Esophagus mucosa (tissue), 1 donor: ENCODE measurements around the gene STXBP5L. TPM values are rescaled to one million over a fixed set of nuclear protein-coding genes. Genes with fewer than 3 reads are reported as not detected.
"Not testable (repeated sequence)": the region's sequence is repeated elsewhere in the genome, so short reads cannot be mapped to it uniquely, and the experiment has no call there.

Experiments used
- ATAC-seq: fragments of 200-7000 bp; cut with Tn5 transposase; one replicate; pipeline ENCODE4 v1.9.1; 2020
- total RNA-seq: library from RNA; stranded (reverse); gene quantifications from one replicate; pipeline ENCODE4 v1.2.4, GENCODE V29; 2023
- donor health status: DM: yes; HTN: yes; CAD: no.

The STXBP5L gene
- total RNA-seq, 1 donor from 2014 or later: not detected

DNA sequence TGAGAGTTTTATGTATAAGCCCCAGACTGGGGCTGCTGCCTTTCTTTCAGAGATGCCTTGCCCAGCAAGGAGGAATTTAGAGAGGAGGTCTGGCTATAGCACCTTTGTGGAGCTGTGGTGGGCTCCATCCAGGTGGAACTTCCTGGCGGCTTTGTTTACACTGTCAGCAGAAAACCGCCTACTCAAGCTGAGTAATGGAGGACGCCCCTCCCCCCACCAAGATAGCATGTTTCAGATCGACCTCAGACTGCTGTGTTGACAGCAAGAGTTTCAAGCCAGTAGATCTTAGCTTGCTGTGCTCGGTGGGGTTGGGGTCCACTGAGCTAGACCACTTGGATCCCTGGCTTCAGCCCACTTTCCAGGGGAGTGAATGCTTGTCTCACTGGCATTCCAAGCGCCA is 155.6 kb downstream of the STXBP5L start:
- ATAC-seq: no peak

DNA sequence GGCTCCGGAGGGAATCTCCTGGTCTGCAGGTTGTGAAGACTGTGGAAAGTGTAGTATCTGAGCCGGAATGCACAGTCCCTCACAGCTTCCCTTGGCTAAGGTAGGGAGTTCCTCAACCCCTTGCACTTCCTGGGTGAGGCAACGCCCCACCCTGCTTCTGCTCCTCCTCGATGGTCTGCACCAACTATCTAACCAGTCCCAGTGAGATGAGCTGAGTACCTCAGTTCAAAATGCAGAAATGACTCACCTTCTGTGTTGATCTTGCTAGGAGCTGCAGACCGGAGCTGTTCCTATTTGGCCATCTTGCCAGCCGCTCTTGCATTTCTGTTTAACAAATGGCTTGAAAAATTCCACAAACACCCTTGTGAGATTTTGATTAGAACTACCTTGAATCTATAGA is 156.1 kb downstream of the STXBP5L start:
- no peak for ATAC-seq

DNA sequence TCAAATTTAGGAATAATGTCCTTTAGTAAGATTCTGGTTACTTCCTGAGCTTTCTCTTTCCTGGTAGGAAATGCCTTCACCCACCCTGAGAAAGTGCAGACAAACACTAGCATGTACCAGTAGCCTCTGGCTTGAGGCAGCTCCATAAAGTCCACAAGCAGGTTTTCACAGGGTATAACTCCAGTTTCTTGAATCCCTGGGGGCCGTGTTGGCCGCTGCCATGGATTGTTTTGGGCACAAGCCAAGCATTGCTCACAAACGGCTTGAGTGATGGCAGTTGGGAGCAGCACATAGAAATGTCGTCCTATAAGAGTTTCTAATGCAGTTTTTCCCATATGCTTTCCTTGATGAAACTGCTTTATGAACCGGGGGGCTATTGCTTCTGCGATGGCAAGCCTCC is 164.1 kb downstream of the STXBP5L start:
- no peak for ATAC-seq

DNA sequence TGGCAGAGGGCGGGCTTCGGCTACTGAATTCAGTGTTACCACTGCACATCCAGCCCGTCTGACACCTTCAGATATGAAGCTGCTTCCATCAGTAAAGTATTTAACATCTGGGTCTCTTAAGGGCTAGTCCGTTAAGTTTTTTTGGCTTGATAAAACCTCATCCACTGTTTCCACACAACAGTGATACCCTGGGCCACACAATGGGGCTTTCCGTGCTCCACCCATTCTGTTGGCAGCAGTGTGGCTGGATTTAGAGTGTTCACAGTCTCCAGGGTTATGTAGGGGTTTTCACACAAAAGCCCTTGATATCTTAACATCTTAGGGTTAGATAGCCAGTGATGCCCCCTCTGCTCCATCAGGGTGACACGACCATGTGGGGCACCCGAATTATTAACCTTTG is 165.0 kb downstream of the STXBP5L start:
- ATAC-seq: no peak

DNA sequence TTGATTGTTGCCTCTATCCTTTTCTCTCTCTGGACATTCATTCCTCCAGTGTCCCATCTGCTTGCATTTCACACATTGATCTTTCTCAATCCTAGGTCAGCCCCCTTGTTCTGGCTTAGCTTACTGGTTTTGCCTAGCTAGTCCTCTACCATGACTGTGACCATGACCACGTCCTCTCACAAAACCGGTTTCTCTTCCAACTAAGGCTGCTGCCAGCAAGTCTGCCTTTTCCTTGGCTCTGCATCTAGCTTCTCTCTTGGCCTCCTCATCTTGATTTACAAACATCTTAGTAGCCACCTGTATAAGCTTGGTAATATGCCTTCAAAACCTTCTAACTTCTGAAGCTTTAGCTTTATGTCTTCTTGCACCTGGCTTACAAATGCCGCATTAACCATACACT is 167.2 kb downstream of the STXBP5L start:
- ATAC-seq: no peak

DNA sequence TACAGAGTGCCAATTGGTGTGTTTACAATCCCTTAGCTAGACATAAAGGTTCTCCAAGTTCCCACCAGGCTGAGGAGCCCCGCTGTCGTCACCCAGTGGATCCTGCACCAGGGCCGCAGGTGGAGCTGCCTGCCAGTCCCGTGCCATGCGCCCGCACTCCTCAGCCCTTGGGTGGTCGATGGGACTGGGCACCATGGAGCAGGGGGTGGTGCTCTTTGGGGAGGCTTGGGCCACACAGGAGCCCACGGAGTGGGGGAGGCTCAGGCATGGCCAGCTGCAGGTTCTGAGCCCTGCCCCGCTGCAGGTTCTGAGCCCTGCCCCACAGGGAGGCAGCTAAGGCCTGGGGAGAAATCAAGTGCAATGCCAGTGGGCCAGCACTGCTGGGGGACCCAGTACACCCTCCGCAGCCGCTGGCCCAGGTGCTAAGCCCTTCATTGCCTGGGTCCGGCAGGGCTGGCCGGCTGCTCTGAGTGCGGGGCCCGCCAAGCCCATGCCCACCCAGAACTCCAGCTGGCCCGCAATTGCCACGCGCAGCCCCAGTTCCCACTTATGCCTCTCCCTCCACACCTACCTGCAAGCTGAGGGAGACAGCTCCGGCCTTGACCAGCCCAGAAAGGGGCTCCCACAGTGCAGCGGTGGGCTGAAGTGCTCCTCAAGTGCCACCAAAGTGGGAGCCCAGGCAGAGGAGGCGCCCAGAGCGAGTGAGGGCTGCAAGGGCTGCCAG is 170.5 kb downstream of the STXBP5L start:
- not testable (repeated sequence) for ATAC-seq

DNA sequence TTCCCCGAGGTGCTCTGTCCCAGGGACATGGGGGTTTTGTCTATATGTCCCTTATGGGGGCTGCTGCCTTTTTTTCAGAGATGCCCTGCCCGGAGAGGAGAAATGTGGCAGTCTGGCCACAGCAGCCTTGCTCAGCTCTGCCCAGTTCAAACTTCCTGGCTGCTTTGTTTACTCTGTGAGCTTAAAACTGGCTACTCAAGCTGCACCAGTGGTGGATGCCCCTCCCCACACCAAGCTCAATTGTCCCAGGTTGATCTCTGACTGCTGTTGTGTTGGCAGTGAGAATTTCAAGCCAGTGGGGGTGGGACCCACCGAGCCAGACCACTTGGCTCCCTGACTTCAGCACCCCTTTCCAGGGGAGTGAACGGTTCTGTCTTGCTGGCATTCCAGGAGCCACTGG is 188.9 kb downstream of the STXBP5L start:
- no peak for ATAC-seq

DNA sequence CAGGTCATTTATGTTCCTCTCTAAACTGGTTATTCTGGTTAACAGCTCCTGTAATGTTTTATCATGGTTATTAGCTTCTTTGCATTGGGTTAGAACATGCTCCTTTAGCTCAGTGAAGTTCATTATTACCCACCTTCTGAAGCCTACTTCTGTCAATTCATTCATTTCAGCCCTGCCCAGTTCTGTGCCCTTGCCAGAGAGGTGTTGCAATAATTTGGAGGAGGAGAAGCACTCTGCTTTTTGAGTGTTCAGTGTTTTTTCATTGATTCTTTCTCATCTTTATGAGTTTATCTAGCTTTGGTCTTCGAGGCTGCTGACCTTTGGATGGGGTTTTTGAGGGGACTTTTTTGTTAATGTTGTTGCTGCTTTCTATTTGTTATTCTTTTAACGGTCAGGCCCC is 203.1 kb downstream of the STXBP5L start:
- ATAC-seq: not testable (repeated sequence)

DNA sequence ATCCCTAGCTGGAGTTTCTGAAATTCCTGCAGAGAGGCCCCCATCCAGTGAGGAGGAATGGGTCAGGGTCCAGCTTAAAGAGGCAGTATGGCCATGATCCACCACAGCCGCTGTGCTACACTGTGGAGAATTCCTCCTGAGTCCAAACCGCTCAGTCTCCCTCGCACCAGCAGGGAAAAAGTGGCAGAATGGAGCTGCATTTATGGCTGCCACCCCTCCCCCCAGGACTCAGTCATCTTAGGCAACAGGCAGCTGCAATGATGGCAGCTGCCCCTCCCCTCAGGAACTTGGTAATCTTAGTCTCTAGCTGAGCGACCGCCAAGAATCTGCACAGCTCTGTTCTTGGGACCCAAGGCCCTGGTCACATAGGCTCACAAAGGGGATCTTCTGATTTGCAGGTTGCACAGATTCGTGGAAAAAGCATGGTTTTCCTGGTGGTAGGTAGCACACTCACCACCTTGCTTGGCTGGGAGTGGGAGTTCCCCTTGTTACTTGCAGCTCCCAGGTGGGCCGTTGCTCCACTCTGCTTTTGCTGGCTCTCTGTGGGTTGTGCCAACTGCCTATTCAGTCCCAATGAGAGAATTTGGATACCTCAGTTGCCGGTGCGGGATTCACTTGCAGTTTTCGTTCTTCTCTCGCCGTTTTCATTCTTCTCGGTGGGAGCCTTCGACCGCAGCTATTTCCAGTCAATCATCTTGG is 204.1 kb downstream of the STXBP5L start:
- no peak for ATAC-seq

DNA sequence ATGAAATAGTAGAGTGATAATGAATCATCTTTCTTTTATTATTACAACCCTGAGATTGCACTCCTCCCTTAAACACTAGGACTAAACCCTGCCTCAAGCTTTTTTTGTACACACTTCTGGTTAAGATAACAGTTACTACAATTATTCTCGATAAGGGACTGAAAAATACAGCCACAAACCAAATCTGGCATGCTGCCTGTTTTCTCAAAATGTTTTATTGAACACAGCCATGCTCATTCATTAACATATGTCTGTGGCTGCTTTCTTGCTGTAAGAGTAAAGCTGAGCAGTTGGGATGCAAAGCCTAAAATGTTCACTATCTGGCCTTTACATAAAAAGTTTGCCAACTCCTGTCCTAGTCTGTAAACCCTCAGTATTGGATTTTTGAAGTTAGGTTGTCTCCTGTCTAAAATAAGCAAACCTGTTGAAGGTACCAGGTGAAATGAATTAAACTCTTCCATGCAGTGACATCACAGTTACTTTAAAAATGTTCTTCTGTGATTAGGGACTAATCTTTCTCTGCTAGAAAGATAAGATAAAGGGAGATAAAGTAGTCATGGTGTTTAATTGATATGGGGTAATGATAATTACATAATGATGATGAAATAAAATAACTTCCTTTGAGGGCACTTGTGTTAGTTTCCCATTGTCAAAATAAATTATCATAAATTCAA is 218.2 kb downstream of the STXBP5L start:
- no peak for ATAC-seq

DNA sequence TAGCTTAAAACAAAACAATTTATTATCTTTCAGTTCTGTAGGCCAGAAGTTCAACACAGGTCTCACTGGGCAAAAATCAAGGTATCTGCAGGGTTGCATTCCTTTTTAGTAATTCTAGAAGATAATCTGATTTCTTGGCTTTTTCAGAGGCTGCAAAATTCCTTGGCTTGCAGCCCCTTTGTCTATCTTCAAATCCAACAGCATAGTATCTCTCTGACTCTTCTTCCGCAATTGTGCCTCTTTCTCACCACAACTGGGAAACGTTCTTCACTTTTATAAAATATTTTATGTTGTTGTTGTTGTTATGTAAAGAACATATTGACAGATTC is 218.7 kb downstream of the STXBP5L start:
- ATAC-seq: no peak

DNA sequence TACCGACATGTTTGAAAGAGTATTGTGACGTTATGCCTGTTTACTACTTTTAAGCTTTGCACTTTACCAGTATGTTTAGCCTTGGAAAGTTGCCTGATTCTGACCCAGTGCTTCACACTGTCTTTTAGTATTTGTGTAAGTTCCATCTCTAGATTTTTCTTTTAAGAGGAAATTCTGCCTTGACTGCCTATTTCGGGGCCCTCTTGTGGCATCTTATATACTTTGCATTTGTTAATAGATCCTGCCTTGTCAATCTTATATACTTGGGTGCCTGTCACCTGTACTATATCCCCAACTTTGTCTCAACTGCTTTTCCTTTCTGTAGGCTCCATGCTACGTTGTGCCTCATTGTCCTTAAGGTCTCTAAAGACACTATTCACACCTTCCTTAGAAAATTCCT is 244.6 kb downstream of the STXBP5L start:
- ATAC-seq: no peak

DNA sequence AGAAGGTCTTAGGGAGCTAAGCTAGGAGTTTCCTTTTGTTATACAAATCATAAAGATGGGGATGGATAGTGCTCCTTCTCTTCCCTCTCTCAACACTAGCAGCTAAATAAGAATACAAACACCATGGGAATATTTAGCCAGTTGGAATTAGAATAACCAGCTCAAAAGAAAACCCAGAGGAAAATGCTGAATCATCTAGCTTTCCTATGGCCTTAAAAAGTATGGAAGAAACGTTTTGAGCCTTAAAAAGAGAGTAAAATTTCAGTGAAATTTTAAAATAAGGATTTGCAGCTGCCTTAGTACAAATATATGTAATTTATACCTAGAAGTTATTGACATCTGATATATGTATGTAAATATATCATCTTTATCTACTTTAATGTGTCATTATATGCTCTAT is 245.8 kb downstream of the STXBP5L start:
- no peak for ATAC-seq

DNA sequence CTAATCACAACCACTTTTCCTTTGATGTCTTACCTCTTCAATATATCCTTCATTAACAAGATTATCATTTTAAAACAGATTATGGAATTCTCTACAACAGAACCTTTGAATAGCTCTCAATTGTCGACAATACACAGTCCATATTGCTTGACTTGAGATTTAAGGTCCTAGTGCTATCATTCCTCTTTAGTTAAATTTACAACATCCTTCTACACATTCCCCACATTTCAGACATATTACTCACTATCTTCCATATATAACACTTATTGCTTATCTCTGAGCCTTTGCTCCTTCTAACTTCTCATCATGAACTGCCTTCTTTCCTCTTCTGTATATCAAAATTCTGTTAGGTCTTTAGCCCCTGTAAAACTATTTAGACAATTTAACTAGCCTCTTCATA is 247.0 kb downstream of the STXBP5L start:
- ATAC-seq: no peak

DNA sequence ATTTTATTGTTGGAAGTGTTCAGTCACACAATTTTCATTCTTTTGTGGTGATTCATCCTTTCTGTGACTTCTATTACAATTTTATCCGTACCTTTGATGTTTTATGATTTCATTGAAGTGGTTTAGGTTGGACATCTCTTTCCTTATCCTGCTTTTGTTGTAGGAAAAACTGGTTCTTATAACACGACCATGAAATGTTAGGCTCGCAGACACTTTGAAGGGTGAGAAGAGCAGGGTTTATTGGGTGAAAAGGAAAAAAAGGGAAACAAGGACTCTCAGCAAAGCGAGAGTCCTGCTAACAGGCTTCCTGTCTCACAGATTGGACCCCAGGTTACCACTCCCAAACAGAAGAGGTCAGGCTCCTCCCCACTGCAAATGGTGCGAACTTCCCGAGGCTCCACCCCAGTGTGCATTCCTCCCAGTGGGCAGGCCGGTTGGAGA is 257.4 kb downstream of the STXBP5L start:
- no peak for ATAC-seq

DNA sequence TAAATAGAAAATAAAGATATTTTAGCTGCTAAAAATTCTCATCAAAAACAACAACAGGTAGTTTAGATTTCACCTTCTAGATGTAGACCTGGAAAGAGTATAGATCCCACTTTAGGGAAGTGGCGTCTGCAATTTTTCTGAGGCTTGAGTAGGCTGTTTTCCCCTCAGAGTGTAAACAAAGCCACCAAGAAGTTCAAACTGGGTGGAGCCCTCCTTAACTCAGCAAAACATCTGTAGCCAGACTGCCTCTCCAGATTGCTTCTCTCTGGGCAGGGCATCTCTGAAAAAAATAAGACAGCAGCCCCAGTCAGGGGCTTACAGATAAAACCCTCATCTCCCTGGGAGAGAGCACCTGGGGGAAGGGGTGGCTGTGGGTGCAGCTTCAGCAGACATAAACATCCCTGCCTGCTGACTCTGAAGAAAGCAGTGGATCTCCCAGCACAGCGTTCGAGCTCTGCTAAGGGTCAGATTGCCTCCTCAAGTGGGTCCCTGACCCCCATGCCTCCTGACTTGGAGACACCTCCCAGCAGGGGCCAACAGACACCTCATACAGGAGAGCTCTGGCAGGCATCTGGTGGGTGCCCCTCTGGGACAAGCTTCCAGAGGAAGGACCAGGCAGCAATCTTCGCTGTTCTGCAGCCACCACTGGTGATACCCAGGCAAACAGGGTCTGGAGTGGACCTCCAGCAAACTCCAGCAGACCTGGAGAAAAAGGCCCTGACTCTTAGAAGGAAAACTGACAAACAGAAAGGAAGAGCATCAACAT is 259.6 kb downstream of the STXBP5L start:
- ATAC-seq: no peak

DNA sequence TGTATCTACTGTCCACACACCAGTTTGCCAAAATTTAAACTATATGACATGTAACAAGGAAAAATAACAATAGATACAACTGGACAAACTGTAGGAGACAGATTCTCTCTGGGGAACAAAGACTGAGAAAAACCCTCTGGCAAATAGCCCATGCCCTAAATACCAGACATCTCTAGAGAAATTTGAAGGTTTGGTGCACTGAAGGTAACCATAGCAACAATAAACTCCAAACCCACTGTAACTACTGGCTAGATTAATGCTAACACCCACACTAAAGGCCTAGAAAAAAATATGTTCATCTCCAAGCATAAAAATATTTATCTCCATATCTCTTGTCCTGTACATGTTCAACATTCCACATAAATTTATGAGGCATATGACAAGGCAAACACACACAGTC is 267.1 kb downstream of the STXBP5L start:
- ATAC-seq: no peak

DNA sequence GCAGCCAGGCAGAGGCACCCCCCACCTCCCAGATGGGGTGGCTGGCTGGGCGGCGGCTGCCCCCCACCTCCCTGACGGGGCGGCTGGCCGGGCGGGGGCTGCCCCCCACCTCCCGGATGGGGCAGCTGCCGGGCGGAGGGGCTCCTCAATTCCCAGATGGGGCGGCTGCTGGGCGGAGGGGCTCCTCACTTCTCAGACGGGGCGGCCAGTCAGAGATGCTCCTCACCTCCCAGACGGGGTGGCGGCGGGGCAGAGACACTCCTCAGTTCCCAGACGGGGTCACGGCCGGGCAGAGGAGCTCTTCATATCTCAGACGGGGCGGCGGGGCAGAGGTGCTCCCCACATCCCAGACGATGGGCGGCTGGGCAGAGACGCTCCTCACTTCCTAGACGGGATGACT is 282.6 kb downstream of the STXBP5L start:
- ATAC-seq: not testable (repeated sequence)

DNA sequence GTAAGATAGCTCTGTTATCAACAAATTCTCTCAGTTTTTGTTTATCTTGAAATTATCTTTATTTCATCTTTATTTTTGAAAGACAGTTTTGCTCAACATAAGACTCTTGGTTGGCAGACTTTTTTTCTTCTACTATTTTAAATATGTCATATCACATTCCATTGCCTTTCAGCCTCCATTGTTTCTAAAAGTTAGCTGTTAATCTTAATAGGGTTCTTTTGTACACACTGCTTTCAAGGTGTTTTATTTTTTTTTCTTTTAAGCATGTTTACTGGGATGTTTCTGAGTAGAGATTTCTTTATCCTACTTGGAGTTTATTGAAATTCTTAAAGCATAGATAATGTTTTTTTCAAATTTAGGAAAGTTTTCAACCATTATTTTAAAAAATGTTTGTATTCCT is 294.6 kb downstream of the STXBP5L start:
- no peak for ATAC-seq

DNA sequence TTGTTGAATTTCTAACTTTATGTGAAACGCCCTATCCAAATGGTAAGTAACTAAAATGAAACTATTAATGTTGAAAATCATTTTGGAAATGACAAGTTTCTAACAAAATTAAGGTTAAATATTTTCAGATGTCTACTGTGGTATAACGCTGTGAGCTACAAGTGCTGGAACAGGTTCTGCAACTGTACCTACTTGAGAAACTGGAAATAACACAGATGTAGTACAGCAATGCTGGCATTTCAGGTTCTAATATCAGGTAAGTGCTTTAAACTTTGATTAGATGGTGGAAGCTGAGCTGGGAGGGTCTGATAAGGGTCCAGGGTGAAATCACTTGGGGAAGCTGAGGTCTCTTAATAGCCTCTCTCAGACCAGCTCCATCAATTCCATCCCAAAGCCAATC is 315.1 kb downstream of the STXBP5L start:
- ATAC-seq: no peak

DNA sequence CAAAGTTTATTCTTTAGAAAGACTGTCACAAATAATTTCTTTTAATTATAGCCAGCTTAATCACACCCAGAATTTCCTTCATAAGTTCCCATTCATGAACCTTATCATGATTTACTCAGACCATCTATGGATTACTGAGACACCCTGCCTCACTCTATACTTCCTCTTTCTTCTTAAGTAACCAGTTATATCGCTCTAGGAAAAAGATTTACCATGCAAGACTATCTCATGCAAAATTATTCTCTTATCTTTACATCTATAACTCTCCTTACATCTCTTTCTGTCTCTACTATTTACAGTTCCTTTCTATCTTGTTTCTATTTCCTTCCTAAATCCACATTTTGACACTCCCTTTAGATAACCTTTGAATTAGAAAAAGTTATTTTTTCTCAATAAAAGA is 321.0 kb downstream of the STXBP5L start:
- no peak for ATAC-seq

DNA sequence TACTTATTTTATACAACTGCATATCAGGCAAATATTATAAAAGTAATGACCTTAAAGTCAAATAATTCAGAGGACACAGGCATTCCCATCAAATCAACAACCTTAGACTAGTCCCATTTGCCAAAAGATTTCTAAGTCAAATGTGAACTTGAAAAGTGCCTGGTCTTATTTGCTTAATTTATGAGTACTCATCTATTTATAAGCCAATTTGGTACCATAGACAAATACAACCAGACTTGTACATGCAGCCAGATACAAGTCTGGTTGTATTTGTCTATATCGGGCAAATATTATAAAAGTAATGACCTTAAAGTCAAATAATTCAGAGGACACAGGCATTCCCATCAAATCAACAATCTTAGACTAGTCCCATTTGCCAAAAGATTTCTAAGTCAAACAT is 322.2 kb downstream of the STXBP5L start:
- ATAC-seq: not testable (repeated sequence)

DNA sequence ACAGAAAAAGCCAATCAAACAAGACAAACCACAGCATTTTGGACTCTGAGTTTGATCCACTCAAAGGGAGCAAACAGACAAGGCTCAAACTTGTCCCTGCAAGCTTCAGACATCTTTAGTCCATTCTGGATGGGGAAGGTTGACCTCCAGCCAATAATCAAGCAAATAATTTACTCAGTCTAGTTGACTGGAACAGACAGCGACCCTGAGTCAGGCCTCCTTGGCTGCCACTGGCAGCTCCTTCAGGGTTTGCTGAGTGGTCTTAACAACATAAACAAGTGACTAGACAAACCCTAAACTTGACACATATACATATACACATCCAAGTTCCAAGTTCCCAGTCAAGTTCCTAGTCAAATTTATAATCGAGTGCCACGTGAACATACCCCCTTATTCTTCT is 323.9 kb downstream of the STXBP5L start:
- ATAC-seq: no peak
